Measurements from ENCODE around the gene DMAP1. TPM values are rescaled to one million over a fixed set of nuclear protein-coding genes. Genes with fewer than 3 reads are reported as not detected.

The DMAP1 gene
- total and polyA plus RNA-seq, 9 of the 15 experiments (the other 6 are each of a cell fraction or from before 2014, with no cell fraction given): 1.5 to 51.2 (median 30.3) TPM

DNA sequence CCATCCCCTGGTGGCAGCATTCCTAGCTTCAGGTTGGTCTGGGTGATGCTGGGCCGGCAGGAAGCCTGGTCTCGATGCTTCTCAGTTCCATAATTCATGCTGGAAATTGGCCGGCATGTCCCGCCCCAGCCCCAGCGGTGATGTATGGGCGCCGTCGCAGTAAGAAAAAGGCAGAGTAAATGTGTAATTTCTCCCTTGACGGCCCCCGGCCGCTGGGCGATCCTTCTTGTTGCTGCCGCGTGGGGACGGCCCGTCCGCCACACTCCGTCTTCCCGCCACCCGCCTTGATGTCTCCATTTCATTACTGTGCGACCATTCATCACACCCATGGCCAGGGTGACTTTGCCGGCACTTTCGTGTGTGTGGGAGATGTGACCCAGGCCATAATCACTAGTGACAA, 8.5 kb downstream of the DMAP1 start (continued):
- TF ChIP-seq ILK (tag; IDR thresholded peaks at IDR 0.05; ENCODE audit: borderline replicate concordance, low read depth) (no peak), STAG1 (CRISPR knock-in tag; IDR thresholded peaks at IDR 0.05; ENCODE audit: borderline replicate concordance) (no peak), ZBTB8A (IDR thresholded peaks at IDR 0.05; ENCODE audit: partially characterized antibody) (no peak)

GRCh38 chr1:44222397-44223186, 9.3 kb downstream of the DMAP1 start:
- FAIRE-seq (no peak), DNase-seq (ENCODE audit: extremely low read depth in 1 of 4, low spot score in 3 of 4) (no peak), ATAC-seq (no peak)
- Histone ChIP-seq H2AFZ (ENCODE audit: low read depth, low read length) (no peak overlapping the region), H3K4me1 (replicated peaks in 1 of 2; ENCODE audit: control insufficient read depth in 2 of 2, insufficient read depth in 2 of 2, low read length in 2 of 2) (peaks cover 8 to 12% of the 10 kb centered on the region in 2 experiments; a peak in 4 of 5 replicates), H3K9ac (ENCODE audit: insufficient read depth in 1 of 2, low read depth in 2 of 2, low read length in 2 of 2) (0 out of 4 replicates have a peak overlapping the region, but pooled peaks of 1 of the 2 experiments have one; percentile 10), H3K36me3 (ENCODE audit: control insufficient read depth, insufficient read depth, low read length) (peaks cover 47% of the 10 kb centered on the region; the same call in 2 of the 3 replicates), H3K9me1 (ENCODE audit: control insufficient read depth, insufficient read depth, low read length) (peaks cover 2% of the 10 kb centered on the region), H3K4me2 (ENCODE audit: insufficient read depth, low read length) (no peak overlapping the region), H3K27ac (ENCODE audit: extremely low read depth, low read depth, low read length) (no peak overlapping the region), H4K20me1 (replicated peaks; ENCODE audit: control insufficient read depth, insufficient read depth, low read length) (no peaks in the 10 kb centered on the region; the same call in 1 of the 2 replicates), H3K4me3 (no peak overlapping the region), H3K79me2 (ENCODE audit: control insufficient read depth, insufficient read depth, low read length) (no peaks in the 10 kb centered on the region), H3K27me3 (ENCODE audit: control insufficient read depth in 2 of 2, insufficient read depth in 2 of 2, low read length in 2 of 2) (no peaks in the 10 kb centered on the region), H3K9me3 (replicated peaks; ENCODE audit: control insufficient read depth, insufficient read depth, low read depth, low read length) (no peaks in the 10 kb centered on the region)
- TF ChIP-seq ZNF133 (CRISPR knock-in tag; IDR thresholded peaks at IDR 0.05) (no peak), KAT8 (IDR thresholded peaks at IDR 0.05; ENCODE audit: low read depth) (no peak), SUPT5H (IDR thresholded peaks at IDR 0.05) (0 out of 2 replicates have a peak, but pooled peaks have one; percentile 33)
- 75% methylated on average over 5 of the region's 5 CpGs for WGBS (ENCODE audit: insufficient coverage, low coverage, missing lambda C conversion rate)
- ChIA-PET POLR2A (interaction anchor here (0.6 to 1.0 kb wide), 4 partner anchors 9 to 379 kb away, joined by 3 to 4 read pairs (median 4); partner anchors contain the start of gene DMAP1), CTCF (ENCODE audit: low intra/inter-chr PET ratio) (no interaction called here)
- no TSS peak for BruUV-seq (replicated peaks)
- in situ Hi-C loops (cut with MboI): loop anchor here (10.0 kb wide), 1 partner anchor 372 kb away; no protein-coding TSS in a partner anchor
- intact Hi-C loops (cut with micrococcal nuclease): no loop called here

Data from K562 (cell line).